Epithelial cell of proximal tubule (primary cell): ENCODE results near the gene KLRC1. TPM values are rescaled to one million over a fixed set of nuclear protein-coding genes. Genes with fewer than 3 reads are reported as not detected.
"Not testable (repeated sequence)": the region's sequence is repeated elsewhere in the genome, so short reads cannot be mapped to it uniquely, and the experiment has no call there.

Experiments
- DNase-seq: peaks from one replicate; pipeline ENCODE4 v3.0.0-alpha.2; 2011; ENCODE audit warnings: low read depth
- H3K4me3 ChIP-seq: 2 replicates; pipeline ENCODE4 v1.5.1; 2011; ENCODE audit warnings: low read depth, mild to moderate bottlenecking, low read length
- total RNA-seq: library from RNA; depleted of rRNA; stranded (reverse); fragments of >200 nt; gene quantifications from 2 replicates; pipeline ENCODE4 v1.2.3, GENCODE V29; 2015
- TF ChIP-seq, protein P1 (sequence below): conservative IDR thresholded peaks from 2 replicates; pipeline ENCODE4 v1.5.1; 2012; ENCODE audit warnings: low read depth, mild to moderate bottlenecking, low read length

The KLRC1 gene
- total RNA-seq, 1 donor from 2014 or later, result not detected

- TF ChIP-seq, protein P1, sequence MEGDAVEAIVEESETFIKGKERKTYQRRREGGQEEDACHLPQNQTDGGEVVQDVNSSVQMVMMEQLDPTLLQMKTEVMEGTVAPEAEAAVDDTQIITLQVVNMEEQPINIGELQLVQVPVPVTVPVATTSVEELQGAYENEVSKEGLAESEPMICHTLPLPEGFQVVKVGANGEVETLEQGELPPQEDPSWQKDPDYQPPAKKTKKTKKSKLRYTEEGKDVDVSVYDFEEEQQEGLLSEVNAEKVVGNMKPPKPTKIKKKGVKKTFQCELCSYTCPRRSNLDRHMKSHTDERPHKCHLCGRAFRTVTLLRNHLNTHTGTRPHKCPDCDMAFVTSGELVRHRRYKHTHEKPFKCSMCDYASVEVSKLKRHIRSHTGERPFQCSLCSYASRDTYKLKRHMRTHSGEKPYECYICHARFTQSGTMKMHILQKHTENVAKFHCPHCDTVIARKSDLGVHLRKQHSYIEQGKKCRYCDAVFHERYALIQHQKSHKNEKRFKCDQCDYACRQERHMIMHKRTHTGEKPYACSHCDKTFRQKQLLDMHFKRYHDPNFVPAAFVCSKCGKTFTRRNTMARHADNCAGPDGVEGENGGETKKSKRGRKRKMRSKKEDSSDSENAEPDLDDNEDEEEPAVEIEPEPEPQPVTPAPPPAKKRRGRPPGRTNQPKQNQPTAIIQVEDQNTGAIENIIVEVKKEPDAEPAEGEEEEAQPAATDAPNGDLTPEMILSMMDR, result no peak
- no peak overlapping the region for H3K4me3 ChIP-seq
- DNase-seq, result no peak
Measured at GRCh38 chr12:10400829-10401228, 52.3 kb downstream of the KLRC1 start.

DNA sequence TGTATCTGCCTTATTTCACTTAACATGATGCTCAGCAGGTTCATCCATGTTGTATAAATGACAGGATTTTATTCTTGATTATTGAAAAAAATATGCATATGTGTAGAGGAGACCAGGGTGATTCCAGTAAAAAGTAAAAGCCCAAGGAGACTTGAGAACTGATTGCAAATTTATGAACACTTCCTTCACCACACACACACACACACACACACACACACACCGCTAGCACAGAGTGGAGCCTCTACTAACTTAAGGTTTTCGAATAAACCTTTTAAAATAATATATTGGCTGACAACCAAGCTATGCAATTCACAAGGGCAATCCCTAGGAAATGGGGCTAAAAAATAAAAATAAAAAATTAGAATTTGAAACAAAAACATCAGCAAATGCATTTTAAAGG lies 55.0 kb downstream of the KLRC1 start:
- no peak overlapping the region for H3K4me3 ChIP-seq
- TF ChIP-seq, protein P1, result no peak
- no peak for DNase-seq

GRCh38 chr12:10397296-10397695 lies 55.9 kb downstream of the KLRC1 start:
- no peak overlapping the region for H3K4me3 ChIP-seq
- TF ChIP-seq, protein P1, result no peak
- no peak for DNase-seq

- not testable (repeated sequence) for H3K4me3 ChIP-seq, DNase-seq
Measured at GRCh38 chr12:10396176-10396575, 57.0 kb downstream of the KLRC1 start.

Other genes with a start within 250 kb of the KLRC1 start
- gene GABARAPL1, start 240.5 kb downstream of the KLRC1 start, total RNA-seq, result 20.7 and 42.3 TPM in 2 replicates
- gene KLRD1, start 145.5 kb downstream of the KLRC1 start, total RNA-seq, result not detected in 2 replicates
- gene KLRK1, start 63.3 kb downstream of the KLRC1 start, total RNA-seq, result not detected in 2 replicates
- not detected in 2 replicates for gene KLRC4, start 43.6 kb downstream of the KLRC1 start, total RNA-seq
- not detected in 2 replicates for gene KLRC3, start 32.8 kb downstream of the KLRC1 start, total RNA-seq
- gene KLRC2, start 17.4 kb downstream of the KLRC1 start, total RNA-seq, result 0.36 TPM in 1 of 2 replicates, not detected in the other
- gene EIF2S3B, start 52.5 kb upstream of the KLRC1 start, total RNA-seq, result 0.94 and 2.9 TPM in 2 replicates
- gene MAGOHB, start 160.2 kb upstream of the KLRC1 start, total RNA-seq, result 30.8 and 35.8 TPM in 2 replicates
- 2.5 and 4.6 TPM in 2 replicates for gene STYK1, start 220.7 kb upstream of the KLRC1 start, total RNA-seq